ENCODE data around the gene TUBB3. TPM values are rescaled to one million over a fixed set of nuclear protein-coding genes. Genes with fewer than 3 reads are reported as not detected.

Gene TUBB3
- total and polyA plus RNA-seq, 12 donors = 0.53 to 10.6 (median 0.96) TPM

GRCh38 chr16:89951509-89951908, 28.4 kb downstream of the TUBB3 start:
- TF ChIP-seq CTCF (IDR thresholded peaks at IDR 0.05) = no peak
- intact Hi-C loops (cut with DNase I) = loop anchor here in 1 of 10 donors (10.0 kb wide), 1 partner anchor 67 kb away; no protein-coding TSS in a partner anchor

GRCh38 chr16:89952049-89952448, 28.9 kb downstream of the TUBB3 start:
- Histone ChIP-seq H3K27me3 (peaks cover 0 to 9% (median 0%) of the 10 kb centered on the region in 7 donors), H3K9me3 (no peaks in the 10 kb centered on the region), H3K36me3 (peaks cover 0 to 26% (median 5%) of the 10 kb centered on the region in 9 donors), H3K4me1 (peaks cover 0 to 37% (median 15%) of the 10 kb centered on the region in 9 donors), H3K4me3 (no peak overlapping the region), H3K27ac (no peak overlapping the region)
- no peak for TF ChIP-seq CTCF (IDR thresholded peaks at IDR 0.05)
- WGBS, 2 donors = 95 to 96% methylated on average over 12 of the region's 12 CpGs
- no peak for ATAC-seq
- DNase-seq = no peak
- intact Hi-C loops (cut with DNase I) = loop anchor here in 1 of 10 donors (10.0 kb wide), 1 partner anchor 67 kb away; no protein-coding TSS in a partner anchor

More at GRCh38 chr16:89951509-89951908, 28.4 kb downstream of the TUBB3 start:
- peaks cover 0 to 12% (median 0%) of the 10 kb centered on the region in 7 donors for H3K27me3 ChIP-seq
- H3K4me1 ChIP-seq = peaks cover 0 to 32% (median 15%) of the 10 kb centered on the region in 9 donors
- H3K9me3 ChIP-seq = no peaks in the 10 kb centered on the region
- no peak overlapping the region for H3K4me3 ChIP-seq
- H3K27ac ChIP-seq = no peak overlapping the region
- DNase-seq (no peak), ATAC-seq (no peak)
- H3K36me3 ChIP-seq = peaks cover 0 to 21% (median 2%) of the 10 kb centered on the region in 9 donors
- 93 to 96% methylated on average over 5 of the region's 5 CpGs for WGBS, 2 donors

GRCh38 chr16:89952551-89952950, 29.4 kb downstream of the TUBB3 start:
- ATAC-seq (no peak), DNase-seq (no peak)
- no peak overlapping the region for H3K27ac ChIP-seq
- peaks cover 0 to 31% (median 8%) of the 10 kb centered on the region in 9 donors for H3K36me3 ChIP-seq
- TF ChIP-seq CTCF (IDR thresholded peaks at IDR 0.05) = no peak
- intact Hi-C loops (cut with DNase I) = loop anchor here in 1 of 10 donors (10.0 kb wide), 1 partner anchor 68 kb away; no protein-coding TSS in a partner anchor
- peaks cover 0 to 5% (median 0%) of the 10 kb centered on the region in 7 donors for H3K27me3 ChIP-seq
- WGBS, 2 donors = 93 to 95% methylated on average over 6 of the region's 6 CpGs
- H3K9me3 ChIP-seq = no peaks in the 10 kb centered on the region
- peaks cover 0 to 36% (median 14%) of the 10 kb centered on the region in 9 donors for H3K4me1 ChIP-seq
- no peak overlapping the region for H3K4me3 ChIP-seq

- intact Hi-C loops (cut with DNase I) = loop anchor here in 1 of 10 donors (10.0 kb wide), 1 partner anchor 69 kb away; no protein-coding TSS in a partner anchor
- Histone ChIP-seq H3K27ac (no peak overlapping the region), H3K4me3 (no peak overlapping the region), H3K9me3 (no peaks in the 10 kb centered on the region), H3K27me3 (no peaks in the 10 kb centered on the region), H3K4me1 (peaks cover 0 to 27% (median 7%) of the 10 kb centered on the region in 9 donors), H3K36me3 (peaks cover 0 to 44% (median 12%) of the 10 kb centered on the region in 9 donors)
- TF ChIP-seq CTCF (IDR thresholded peaks at IDR 0.05) = no peak
- no peak for ATAC-seq
- no peak for DNase-seq
- 93 to 96% methylated on average over 9 to 11 of the region's 11 CpGs for WGBS, 2 donors
Observed at GRCh38 chr16:89953671-89954406, 30.7 kb downstream of the TUBB3 start.
